MV-4-11 (cell line): ENCODE results near the gene TMEM201.
"Not testable (repeated sequence)": the region's sequence is repeated elsewhere in the genome, so short reads cannot be mapped to it uniquely, and the experiment has no call there.

Experiments used
- DNase-seq: peaks from one replicate; lab custom pipeline; 2025; lab: John Stamatoyannopoulos, UW

TMEM201 gene

DNA sequence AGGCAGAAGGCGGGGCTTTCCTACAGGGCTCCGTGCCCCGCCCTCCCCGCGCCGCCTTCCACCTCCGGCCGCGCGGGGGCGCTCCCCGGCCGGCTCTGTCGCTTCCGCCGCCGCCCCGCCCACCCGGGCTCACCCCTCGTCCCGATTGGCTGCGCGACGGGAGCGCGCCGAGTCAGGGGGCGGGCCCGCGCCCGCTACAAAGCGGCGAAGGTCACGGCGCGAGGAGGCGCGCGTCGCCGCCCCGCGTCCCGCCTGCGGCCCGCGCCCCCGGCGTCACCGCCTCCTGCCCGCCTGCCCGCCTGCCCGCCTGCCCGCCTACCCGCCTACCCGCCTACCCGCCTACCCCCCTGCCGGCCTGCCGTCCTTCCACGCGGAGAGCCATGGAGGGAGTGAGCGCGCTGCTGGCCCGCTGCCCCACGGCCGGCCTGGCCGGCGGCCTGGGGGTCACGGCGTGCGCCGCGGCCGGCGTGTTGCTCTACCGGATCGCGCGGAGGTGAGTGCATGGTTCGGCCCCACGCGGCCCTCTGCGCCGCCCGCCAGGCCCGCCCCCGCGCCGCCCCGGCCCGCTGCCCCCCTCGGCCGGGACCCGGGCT, at the start of gene TMEM201:
TSS of gene TMEM201 (plus strand) at position 361 of the 593 bp plus-strand sequence. CDS start at position 381, 20 bp downstream.
- peak; percentile 82 for DNase-seq

GRCh38 chr1:9539165-9539828, 49.4 kb upstream of the TMEM201 start, which contains the start of gene SLC25A33:
TSS of gene SLC25A33 (plus strand) at chr1:9539465. CDS start at chr1:9539692, 227 bp downstream.
- DNase-seq = peak; percentile 93

- peak; percentile 30 for DNase-seq
These were observed 48.7 kb upstream of the TMEM201 start for GRCh38 chr1:9539829-9540550.

DNA sequence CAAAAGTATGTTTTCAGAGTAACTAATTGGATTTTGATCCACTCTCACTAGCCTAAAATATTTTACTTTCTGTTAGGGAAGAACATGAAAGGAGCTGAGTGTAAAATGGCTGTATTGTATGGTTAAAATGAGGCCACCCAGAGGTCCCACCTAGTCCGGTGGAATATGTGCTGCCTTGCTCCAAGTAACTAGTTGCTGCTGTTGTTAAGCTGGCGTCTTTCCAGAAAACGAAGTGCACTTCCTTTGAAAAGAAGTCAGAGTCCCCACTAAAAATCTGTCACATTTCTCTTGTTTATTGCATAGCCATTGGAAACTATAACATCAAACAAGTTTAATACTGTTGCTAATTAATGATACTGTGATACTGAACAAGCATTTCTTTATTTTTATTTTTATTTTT, 46.3 kb upstream of the TMEM201 start:
- no peak for DNase-seq

DNA sequence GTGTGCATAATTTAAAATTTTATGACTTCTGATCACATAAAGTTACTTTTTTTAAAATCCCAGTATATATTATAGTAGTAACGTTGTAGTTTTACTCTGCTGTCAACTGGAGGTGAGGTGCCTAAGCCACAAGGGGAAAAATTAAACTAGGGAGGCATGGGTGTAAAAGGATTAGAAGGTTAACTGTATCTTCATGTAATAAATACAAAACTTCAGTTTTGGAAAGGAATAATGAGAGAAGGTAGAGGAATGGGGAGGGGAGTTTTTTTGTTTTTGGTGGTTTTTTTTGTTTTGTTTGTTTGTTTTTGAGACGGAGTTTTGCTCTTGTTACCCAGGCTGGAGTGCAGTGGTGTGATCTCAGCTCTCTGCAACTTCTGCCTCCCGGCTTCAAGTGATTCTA, 43.8 kb upstream of the TMEM201 start:
- DNase-seq = no peak

DNA sequence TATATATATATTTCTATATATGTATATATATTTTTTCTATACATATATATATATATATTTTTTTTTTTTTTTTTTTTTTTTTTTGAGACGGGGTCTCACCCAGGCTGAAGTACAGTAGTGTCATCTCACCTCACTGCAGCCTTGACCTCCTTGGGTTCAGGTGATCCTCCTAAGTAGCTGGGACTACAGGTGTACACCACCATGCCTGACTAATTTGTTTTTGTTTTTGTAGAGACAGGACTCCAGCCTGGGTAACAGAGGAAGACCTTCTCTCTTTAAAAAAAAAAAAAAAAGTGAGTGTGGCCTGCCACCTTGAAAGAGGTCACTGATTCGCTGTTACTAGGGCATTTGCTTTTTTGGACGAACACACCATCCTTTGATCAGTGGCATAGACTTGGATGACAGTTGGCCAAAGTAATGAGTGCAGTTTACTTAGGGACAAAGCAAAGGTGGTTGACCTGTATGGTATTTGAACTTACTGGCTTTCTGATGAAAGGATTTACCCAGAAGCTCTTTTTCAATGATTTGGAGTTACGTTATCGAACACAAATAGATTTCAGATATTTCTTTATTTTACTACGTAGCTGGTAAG, 38.7 kb upstream of the TMEM201 start:
- DNase-seq = no peak

DNA sequence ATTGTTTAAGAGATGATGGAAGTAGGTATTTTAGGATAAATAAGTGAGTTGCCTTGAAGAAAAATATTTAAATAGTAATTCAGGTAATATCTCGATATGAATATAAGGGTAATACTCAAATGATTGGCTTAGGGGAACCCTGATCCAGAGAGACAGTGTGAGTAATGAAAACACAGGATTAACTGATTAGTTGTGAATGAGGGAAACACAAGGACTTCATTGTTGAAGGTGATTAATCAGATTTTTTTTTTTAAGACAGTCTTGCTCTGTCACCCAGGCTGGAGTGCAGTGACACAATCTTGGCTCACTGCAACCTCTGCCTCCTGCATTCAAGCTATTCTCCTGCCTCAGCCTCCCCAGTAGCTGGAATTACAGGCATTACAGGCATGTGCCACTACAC, 36.7 kb upstream of the TMEM201 start:
- no peak for DNase-seq

DNA sequence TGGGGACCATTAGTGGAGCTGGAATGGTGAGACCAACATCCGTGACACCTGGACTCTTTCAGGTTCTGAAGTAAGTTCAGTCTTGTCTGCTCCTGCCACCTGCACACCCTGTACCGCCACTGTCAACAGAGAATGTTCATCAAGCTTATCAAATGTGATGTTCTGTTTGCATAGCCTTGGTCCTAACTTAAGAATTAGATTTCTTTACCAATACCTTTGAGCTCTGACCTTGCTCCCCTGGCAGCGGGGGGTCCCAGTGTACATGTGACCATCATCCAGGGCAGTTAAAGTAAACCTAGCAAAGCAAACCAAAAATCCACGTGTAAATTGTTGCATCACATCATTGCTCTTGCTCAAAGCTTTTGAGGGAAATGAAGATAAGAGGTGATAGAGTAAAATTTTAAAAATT, 35.0 kb upstream of the TMEM201 start:
- no peak for DNase-seq

DNA sequence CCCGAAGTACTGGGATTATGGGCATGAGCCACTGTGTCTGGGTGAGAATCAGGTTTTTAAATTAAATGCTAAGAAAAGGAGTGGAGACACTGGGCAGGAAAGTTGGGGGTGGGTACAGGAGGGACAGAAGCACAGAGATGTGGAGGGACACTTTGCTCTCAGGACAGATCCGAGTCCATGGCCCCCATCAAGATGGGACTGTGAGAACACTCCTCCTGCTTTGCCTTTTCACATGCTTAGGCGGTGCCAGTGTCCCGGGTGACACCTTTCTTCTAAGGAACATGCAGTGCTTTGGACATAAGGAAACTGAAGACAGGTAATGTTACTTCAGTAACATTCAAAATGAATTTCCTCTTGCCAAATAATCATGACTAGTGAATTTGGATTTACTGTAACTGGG, 32.8 kb upstream of the TMEM201 start:
- no peak for DNase-seq

DNA sequence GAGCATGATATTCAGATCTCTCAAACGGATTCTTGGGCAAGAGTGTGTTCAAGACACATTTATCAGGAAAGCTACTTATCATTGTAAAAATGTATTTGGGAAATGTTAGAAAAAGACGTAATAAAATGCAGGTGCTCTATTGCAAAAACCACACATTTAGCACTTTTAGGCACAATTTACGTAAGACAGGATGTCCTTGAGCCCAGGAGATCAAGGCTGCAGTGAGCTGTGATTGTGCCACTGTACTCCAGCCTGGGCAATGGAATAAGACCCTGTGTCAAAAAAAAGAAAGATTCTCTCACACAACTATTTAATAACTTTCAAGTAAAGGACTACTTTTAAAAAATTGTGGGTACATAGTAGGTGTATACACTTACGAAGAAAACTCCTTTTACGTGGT, 31.1 kb upstream of the TMEM201 start:
- DNase-seq = no peak

- no peak for DNase-seq
These were observed 30.3 kb upstream of the TMEM201 start for GRCh38 chr1:9558271-9558945.

DNA sequence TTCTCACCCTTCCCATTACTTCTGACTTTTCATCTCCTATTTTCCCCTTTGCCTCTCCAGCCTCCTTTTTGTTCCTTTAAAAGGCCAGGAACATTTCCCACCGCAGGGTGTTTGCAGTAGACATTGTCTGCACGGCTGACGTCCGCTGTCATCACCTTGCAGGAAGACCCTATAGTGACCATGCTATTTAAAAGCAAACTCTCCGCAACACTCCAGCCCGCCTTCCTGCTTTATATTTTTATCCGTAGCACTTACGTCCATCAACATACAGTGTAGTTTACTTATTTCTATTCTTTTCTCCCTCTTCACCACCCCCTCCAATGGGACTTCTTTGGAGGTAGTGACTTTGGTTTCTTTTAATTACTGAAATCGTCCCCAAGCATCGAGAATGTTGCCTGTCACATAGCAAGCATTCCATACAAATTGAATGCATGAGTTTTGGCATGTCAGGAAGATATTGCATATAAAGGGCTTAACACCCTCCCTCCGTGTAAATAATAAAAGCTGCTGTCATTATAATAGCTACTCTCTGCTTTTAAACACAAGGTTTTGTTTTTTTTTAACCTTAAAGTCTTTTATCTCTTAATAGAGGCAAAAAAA, 29.7 kb upstream of the TMEM201 start:
- no peak for DNase-seq

GRCh38 chr1:9559673-9560072, 29.0 kb upstream of the TMEM201 start:
- no peak for DNase-seq

- DNase-seq = not testable (repeated sequence)
These were observed 28.6 kb upstream of the TMEM201 start for GRCh38 chr1:9560090-9560489.

DNA sequence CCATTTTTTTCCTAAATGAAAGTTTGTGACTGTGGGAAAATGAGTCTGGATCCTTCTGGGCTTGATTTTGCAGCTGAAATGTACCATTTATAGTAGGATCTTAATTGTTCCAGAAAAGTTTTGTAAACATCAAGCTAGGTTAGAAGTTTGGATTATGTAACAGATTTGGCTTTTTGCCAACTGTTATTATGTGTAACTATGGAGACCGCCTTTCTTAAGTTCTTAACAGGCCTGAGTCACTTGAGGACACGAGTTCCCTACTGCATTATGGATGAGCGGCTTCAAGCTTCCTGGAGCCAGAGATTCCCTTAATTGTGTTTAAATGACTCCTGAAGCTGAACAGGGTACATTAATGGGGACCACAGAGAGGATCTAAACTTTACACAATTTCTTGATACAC, 27.3 kb upstream of the TMEM201 start:
- DNase-seq = peak; percentile 82

- DNase-seq = no peak
These were observed 19.4 kb upstream of the TMEM201 start for GRCh38 chr1:9569267-9569666.

GRCh38 chr1:9570886-9571529, 17.7 kb upstream of the TMEM201 start:
- DNase-seq = peak; percentile 85

GRCh38 chr1:9573723-9574122, 15.0 kb upstream of the TMEM201 start:
- DNase-seq = peak; percentile 51

GRCh38 chr1:9575486-9575885, 13.2 kb upstream of the TMEM201 start:
- DNase-seq = no peak

GRCh38 chr1:9576903-9577302, 11.8 kb upstream of the TMEM201 start:
- no peak for DNase-seq

DNA sequence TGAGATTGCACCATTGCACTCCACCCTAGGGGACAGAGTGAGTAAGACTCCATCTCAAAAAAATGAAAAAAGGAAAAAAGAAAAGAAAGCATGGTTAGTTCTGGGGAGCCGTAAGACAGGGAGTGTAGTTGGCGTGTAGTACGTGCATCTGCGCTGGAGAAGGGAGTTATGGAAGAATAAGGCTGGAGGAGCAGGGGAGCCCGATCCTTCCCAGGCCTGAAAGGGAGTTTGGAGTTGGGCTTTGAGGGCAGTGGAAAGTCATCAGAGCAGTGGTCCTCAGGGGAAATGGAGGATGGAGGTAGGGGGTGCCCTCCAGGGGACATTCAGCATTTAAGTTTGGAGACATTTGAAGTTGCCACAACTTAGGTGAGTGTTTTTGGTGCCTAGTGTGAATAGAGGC, 11.3 kb upstream of the TMEM201 start:
- no peak for DNase-seq
